Fibroblast of lung (primary cell): ENCODE measurements around the gene NAV1. TPM values are rescaled to one million over a fixed set of nuclear protein-coding genes. Genes with fewer than 3 reads are reported as not detected.

ENCODE experiments used
- DNase-seq, 2 donors: peaks; one replicate each; pipeline versions ENCODE4 v3.0.0 to v3.0.0-alpha.2; 2010; ENCODE audit warnings: low read depth in 2 of 2
- H2AFZ ChIP-seq: 2 replicates; pipeline ENCODE4 v1.5.1; 2012; ENCODE audit warnings: low read length, control low read depth, inconsistent platforms
- H3K27ac ChIP-seq: 2 replicates; pipeline ENCODE4 v1.5.1; 2011; ENCODE audit warnings: low read length, control low read depth; ENCODE audit not compliant: insufficient read depth
- H3K27me3 ChIP-seq: 2 replicates; pipeline ENCODE4 v1.5.1; 2011; ENCODE audit warnings: mild to moderate bottlenecking, low read length; ENCODE audit not compliant: control insufficient read depth, insufficient read depth
- H3K36me3 ChIP-seq: 2 replicates; pipeline ENCODE4 v1.5.1; 2011; ENCODE audit warnings: low read length; ENCODE audit not compliant: control insufficient read depth, insufficient read depth
- H3K4me1 ChIP-seq: 2 replicates; pipeline ENCODE4 v1.5.1; 2011; ENCODE audit warnings: low read length; ENCODE audit not compliant: control insufficient read depth, insufficient read depth; ENCODE audit errors: extremely low read depth
- H3K4me2 ChIP-seq: 2 replicates; pipeline ENCODE4 v1.5.1; 2011; ENCODE audit warnings: low read length, control low read depth; ENCODE audit not compliant: insufficient read depth; ENCODE audit errors: extremely low read depth
- H3K4me3 ChIP-seq, 4 experiments: fragments of 200-600 bp in 1 of 4; sonication (generic) in 1 of 4; replicated peaks in 1 of 4; 2 replicates each; pipeline ENCODE4 v1.5.1; 2011 to 2016; ENCODE audit warnings: low read length in 4 of 4, low read depth in 3 of 4, mild to moderate bottlenecking in 3 of 4, control low read depth in 2 of 4, inconsistent platforms in 1 of 4, mixed read lengths in 1 of 4; ENCODE audit not compliant: insufficient read depth in 1 of 4; ENCODE audit errors: control extremely low read depth in 1 of 4
- H3K79me2 ChIP-seq: 2 replicates; pipeline ENCODE4 v1.5.1; 2012; ENCODE audit warnings: mild to moderate bottlenecking, low read length, inconsistent platforms; ENCODE audit not compliant: control insufficient read depth, insufficient read depth
- H3K9ac ChIP-seq: 2 replicates; pipeline ENCODE4 v1.5.1; 2011; ENCODE audit warnings: mild to moderate bottlenecking, low read length, control low read depth; ENCODE audit not compliant: insufficient read depth
- H3K9me3 ChIP-seq: 2 replicates; pipeline ENCODE4 v1.5.1; 2012; ENCODE audit warnings: low read depth, low read length; ENCODE audit not compliant: control insufficient read depth, insufficient read depth
- H4K20me1 ChIP-seq: 2 replicates; pipeline ENCODE4 v1.5.1; 2011; ENCODE audit warnings: low read length; ENCODE audit not compliant: control insufficient read depth, insufficient read depth; ENCODE audit errors: extremely low read depth
- CTCF ChIP-seq, 2 donors: IDR thresholded peaks in 1 of 2; conservative IDR thresholded peaks in 1 of 2; 1 replicate in 1 of 2; 2 replicates in 1 of 2; pipeline ENCODE4 v1.5.1; 2011 to 2012; ENCODE audit warnings: low read length in 2 of 2, control low read depth in 1 of 2, inconsistent platforms in 1 of 2, low read depth in 1 of 2, mild to moderate bottlenecking in 1 of 2
- EZH2 ChIP-seq: IDR thresholded peaks from 2 replicates; pipeline ENCODE4 v1.5.1; 2012; ENCODE audit warnings: low read length, control low read depth, mild to moderate bottlenecking; ENCODE audit errors: missing control alignments
- polyA plus RNA-seq, 2 donors: library from polyadenylated mRNA; depleted of rRNA in 1 of 2; stranded (reverse) in 1 of 2; unstranded in 1 of 2; fragments of >200 nt; gene quantifications; 2 replicates each; pipeline ENCODE4 v1.2.1, GENCODE V29; 2011 to 2012; ENCODE audit warnings: missing spikeins in 1 of 2
- total RNA-seq: library from RNA; depleted of rRNA; stranded (reverse); fragments of >200 nt; gene quantifications from 2 replicates; pipeline ENCODE4 v1.2.1, GENCODE V29; 2014

Gene NAV1
- total and polyA plus RNA-seq, 2 donors (not counting 1 experiment from before 2014, with no cell fraction given): 19.8 to 64.0 TPM

DNA sequence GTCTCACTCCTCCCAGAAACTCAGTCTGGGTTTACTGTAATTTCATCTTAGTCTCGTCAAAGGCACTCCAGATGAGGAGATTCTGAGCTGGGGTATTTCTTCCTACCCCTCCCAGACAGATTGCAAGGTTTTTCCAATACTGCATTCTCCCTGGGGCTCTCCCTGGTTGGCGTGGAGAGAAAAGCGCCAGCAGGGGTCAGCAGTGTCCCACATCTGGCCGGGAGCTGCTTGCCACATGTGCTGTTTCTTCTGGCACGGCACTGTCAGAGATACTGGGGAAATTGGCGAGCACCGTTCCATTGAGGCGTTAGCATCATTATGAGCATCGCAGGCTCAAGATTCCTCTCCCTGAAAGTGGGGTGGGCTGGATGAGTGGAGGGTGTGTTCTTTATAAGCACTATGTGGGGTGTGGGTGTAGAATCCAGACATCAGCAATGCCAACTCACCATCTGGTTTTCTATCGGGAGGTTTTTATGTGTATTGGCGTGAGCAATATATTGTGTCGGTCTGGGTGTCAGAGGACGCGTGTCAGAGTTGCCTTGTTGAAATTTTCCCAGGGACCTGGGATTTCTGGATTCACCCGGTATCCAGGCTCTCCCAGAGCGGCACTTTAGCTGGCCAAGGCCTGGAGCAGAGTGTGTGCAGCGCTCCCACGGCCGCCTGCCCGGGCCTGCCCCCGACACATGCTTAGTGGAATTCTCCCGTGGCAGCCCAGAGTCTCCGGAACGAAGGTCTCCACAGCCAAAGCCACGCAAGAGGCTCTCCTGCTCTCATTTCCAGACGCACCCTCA is 8.0 kb upstream of the NAV1 start:
- no peaks in the 10 kb centered on the region for H3K27me3 ChIP-seq
- no peak overlapping the region for H2AFZ ChIP-seq
- no peaks in the 10 kb centered on the region for H4K20me1 ChIP-seq
- peak overlapping the region; percentile 45 for H3K9ac ChIP-seq
- TF ChIP-seq CTCF (conservative IDR thresholded peaks at IDR 0.05 in 1 of 2, IDR thresholded peaks at IDR 0.05 in 1 of 2; ENCODE audit: low read depth in 1 of 2, low read length in 2 of 2): peak; percentile 80 to 95
- TF ChIP-seq EZH2: no peak
- no peaks in the 10 kb centered on the region for H3K79me2 ChIP-seq
- no peaks in the 10 kb centered on the region for H3K36me3 ChIP-seq
- H3K4me3 ChIP-seq: no peak overlapping the region
- H3K27ac ChIP-seq: peak overlapping the region; percentile 15
- peak; percentile 82 to 87 for DNase-seq
- H3K4me2 ChIP-seq: no peak overlapping the region
- H3K9me3 ChIP-seq: no peaks in the 10 kb centered on the region
- H3K4me1 ChIP-seq: peaks cover 27% of the 10 kb centered on the region

DNA sequence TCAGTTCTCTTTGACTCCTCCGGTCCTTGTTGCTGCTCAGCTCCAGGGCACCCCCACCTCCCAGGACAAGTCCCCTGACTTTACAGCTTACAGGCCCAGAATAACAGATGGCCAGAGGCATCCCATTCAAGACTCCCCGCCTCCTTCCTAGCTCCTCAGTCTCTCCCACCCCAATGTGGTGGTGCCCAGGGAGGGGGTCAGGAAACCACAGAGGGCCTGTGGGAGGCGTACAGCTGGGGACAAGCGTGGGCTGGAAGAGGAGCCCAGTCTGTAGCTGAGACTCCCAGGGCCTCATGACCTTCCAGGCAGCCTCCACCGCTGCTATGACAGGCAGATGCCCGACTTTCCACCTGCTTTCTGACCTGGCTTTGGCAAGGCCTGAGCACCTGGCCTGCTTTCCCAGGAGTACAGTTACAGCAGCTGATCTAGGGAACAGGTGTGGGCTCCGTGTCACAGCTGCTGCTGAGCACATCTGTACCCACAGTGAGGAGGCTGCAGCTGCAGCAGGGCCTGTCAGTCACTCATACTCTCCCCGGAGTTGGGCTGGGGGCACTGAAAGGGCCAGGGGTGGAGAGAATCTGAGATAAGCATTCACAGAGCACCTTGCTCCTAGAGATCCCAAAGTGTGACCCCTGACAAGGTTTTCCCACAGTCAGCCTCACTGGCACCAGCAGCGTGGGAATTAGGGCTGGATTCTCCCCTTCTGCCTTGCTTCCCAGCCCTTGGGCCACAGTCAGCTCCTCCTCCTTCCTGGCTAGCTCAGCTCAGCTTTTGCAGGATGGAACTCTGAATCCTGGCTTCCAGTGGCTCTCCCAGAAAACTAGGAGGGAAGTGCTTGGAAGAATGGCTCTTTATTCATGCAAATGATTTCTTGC is 7.1 kb upstream of the NAV1 start:
- Histone ChIP-seq H3K4me1 (peaks cover 32% of the 10 kb centered on the region), H3K9ac (peak overlapping the region; percentile 45), H3K36me3 (no peaks in the 10 kb centered on the region), H3K4me2 (no peak overlapping the region), H3K27me3 (no peaks in the 10 kb centered on the region), H3K79me2 (no peaks in the 10 kb centered on the region), H2AFZ (no peak overlapping the region), H4K20me1 (no peaks in the 10 kb centered on the region), H3K27ac (peak overlapping the region; percentile 15), H3K9me3 (no peaks in the 10 kb centered on the region), H3K4me3 (no peak overlapping the region)
- TF ChIP-seq EZH2: no peak
- no peak for TF ChIP-seq CTCF (conservative IDR thresholded peaks at IDR 0.05 in 1 of 2, IDR thresholded peaks at IDR 0.05 in 1 of 2; ENCODE audit: low read depth in 1 of 2, low read length in 2 of 2)
- no peak for DNase-seq

DNA sequence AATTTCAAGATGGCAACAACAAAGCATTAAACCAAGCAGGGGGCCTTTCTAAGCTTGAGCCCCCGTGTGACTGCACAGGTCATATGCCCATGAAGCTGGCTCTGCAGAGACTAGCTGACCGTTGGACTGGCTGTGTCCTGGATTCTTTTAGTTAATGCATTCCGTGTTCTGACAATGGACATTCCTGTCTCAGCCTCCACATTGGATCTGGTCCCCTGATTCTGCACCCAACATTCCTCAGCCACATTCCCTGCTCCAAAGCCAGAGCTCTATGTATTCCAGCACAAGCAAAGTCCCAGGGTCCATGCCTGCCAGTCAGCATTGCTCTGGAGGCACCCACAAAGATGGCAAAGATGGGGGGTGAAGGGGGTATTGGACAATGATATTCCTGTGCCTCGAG is 5.1 kb upstream of the NAV1 start:
- no peaks in the 10 kb centered on the region for H4K20me1 ChIP-seq
- peak in 1 of 2 donors; percentile 50 for DNase-seq
- no peak overlapping the region for H3K4me2 ChIP-seq
- H3K4me3 ChIP-seq: no peak overlapping the region
- no peaks in the 10 kb centered on the region for H3K9me3 ChIP-seq
- no peak overlapping the region for H3K27ac ChIP-seq
- no peak overlapping the region for H3K9ac ChIP-seq
- TF ChIP-seq EZH2: no peak
- TF ChIP-seq CTCF (conservative IDR thresholded peaks at IDR 0.05 in 1 of 2, IDR thresholded peaks at IDR 0.05 in 1 of 2; ENCODE audit: low read depth in 1 of 2, low read length in 2 of 2): no peak
- no peak overlapping the region for H2AFZ ChIP-seq
- H3K27me3 ChIP-seq: no peaks in the 10 kb centered on the region
- no peaks in the 10 kb centered on the region for H3K36me3 ChIP-seq
- H3K4me1 ChIP-seq: peaks cover 47% of the 10 kb centered on the region
- no peaks in the 10 kb centered on the region for H3K79me2 ChIP-seq
